Fibroblast of lung (primary cell): Measurements from ENCODE around the gene TMEM270. TPM values are rescaled to one million over a fixed set of nuclear protein-coding genes. Genes with fewer than 3 reads are reported as not detected.
"Not testable (repeated sequence)": the region's sequence is repeated elsewhere in the genome, so short reads cannot be mapped to it uniquely, and the experiment has no call there.

ENCODE experiments used
- DNase-seq, 2 donors: peaks; one replicate each; pipeline versions ENCODE4 v3.0.0 to v3.0.0-alpha.2; 2010; ENCODE audit warnings: low read depth in 2 of 2
- H2AFZ ChIP-seq: 2 replicates; pipeline ENCODE4 v1.5.1; 2012; ENCODE audit warnings: low read length, control low read depth, inconsistent platforms
- H3K27ac ChIP-seq: 2 replicates; pipeline ENCODE4 v1.5.1; 2011; ENCODE audit warnings: low read length, control low read depth; ENCODE audit not compliant: insufficient read depth
- H3K27me3 ChIP-seq: 2 replicates; pipeline ENCODE4 v1.5.1; 2011; ENCODE audit warnings: mild to moderate bottlenecking, low read length; ENCODE audit not compliant: control insufficient read depth, insufficient read depth
- H3K36me3 ChIP-seq: 2 replicates; pipeline ENCODE4 v1.5.1; 2011; ENCODE audit warnings: low read length; ENCODE audit not compliant: control insufficient read depth, insufficient read depth
- H3K4me1 ChIP-seq: 2 replicates; pipeline ENCODE4 v1.5.1; 2011; ENCODE audit warnings: low read length; ENCODE audit not compliant: control insufficient read depth, insufficient read depth; ENCODE audit errors: extremely low read depth
- H3K4me2 ChIP-seq: 2 replicates; pipeline ENCODE4 v1.5.1; 2011; ENCODE audit warnings: low read length, control low read depth; ENCODE audit not compliant: insufficient read depth; ENCODE audit errors: extremely low read depth
- H3K4me3 ChIP-seq, 4 experiments: fragments of 200-600 bp in 1 of 4; sonication (generic) in 1 of 4; replicated peaks in 1 of 4; 2 replicates each; pipeline ENCODE4 v1.5.1; 2011 to 2016; ENCODE audit warnings: low read length in 4 of 4, low read depth in 3 of 4, mild to moderate bottlenecking in 3 of 4, control low read depth in 2 of 4, inconsistent platforms in 1 of 4, mixed read lengths in 1 of 4; ENCODE audit not compliant: insufficient read depth in 1 of 4; ENCODE audit errors: control extremely low read depth in 1 of 4
- H3K79me2 ChIP-seq: 2 replicates; pipeline ENCODE4 v1.5.1; 2012; ENCODE audit warnings: mild to moderate bottlenecking, low read length, inconsistent platforms; ENCODE audit not compliant: control insufficient read depth, insufficient read depth
- H3K9ac ChIP-seq: 2 replicates; pipeline ENCODE4 v1.5.1; 2011; ENCODE audit warnings: mild to moderate bottlenecking, low read length, control low read depth; ENCODE audit not compliant: insufficient read depth
- H3K9me3 ChIP-seq: 2 replicates; pipeline ENCODE4 v1.5.1; 2012; ENCODE audit warnings: low read depth, low read length; ENCODE audit not compliant: control insufficient read depth, insufficient read depth
- H4K20me1 ChIP-seq: 2 replicates; pipeline ENCODE4 v1.5.1; 2011; ENCODE audit warnings: low read length; ENCODE audit not compliant: control insufficient read depth, insufficient read depth; ENCODE audit errors: extremely low read depth
- CTCF ChIP-seq, 2 donors: IDR thresholded peaks in 1 of 2; conservative IDR thresholded peaks in 1 of 2; 1 replicate in 1 of 2; 2 replicates in 1 of 2; pipeline ENCODE4 v1.5.1; 2011 to 2012; ENCODE audit warnings: low read length in 2 of 2, control low read depth in 1 of 2, inconsistent platforms in 1 of 2, low read depth in 1 of 2, mild to moderate bottlenecking in 1 of 2
- EZH2 ChIP-seq: IDR thresholded peaks from 2 replicates; pipeline ENCODE4 v1.5.1; 2012; ENCODE audit warnings: low read length, control low read depth, mild to moderate bottlenecking; ENCODE audit errors: missing control alignments
- polyA plus RNA-seq, 2 donors: library from polyadenylated mRNA; depleted of rRNA in 1 of 2; stranded (reverse) in 1 of 2; unstranded in 1 of 2; fragments of >200 nt; gene quantifications; 2 replicates each; pipeline ENCODE4 v1.2.1, GENCODE V29; 2011 to 2012; ENCODE audit warnings: missing spikeins in 1 of 2
- total RNA-seq: library from RNA; depleted of rRNA; stranded (reverse); fragments of >200 nt; gene quantifications from 2 replicates; pipeline ENCODE4 v1.2.1, GENCODE V29; 2014

Gene TMEM270
- total and polyA plus RNA-seq, 2 donors (not counting 1 experiment from before 2014, with no cell fraction given) = not detected

- H3K79me2 ChIP-seq = no peaks in the 10 kb centered on the region
- no peak overlapping the region for H3K27ac ChIP-seq
- DNase-seq = no peak
- TF ChIP-seq EZH2 = no peak
- no peak for TF ChIP-seq CTCF (conservative IDR thresholded peaks at IDR 0.05 in 1 of 2, IDR thresholded peaks at IDR 0.05 in 1 of 2; ENCODE audit: low read depth in 1 of 2, low read length in 2 of 2)
- H3K4me3 ChIP-seq = no peak overlapping the region
- no peak overlapping the region for H3K4me2 ChIP-seq
- H3K36me3 ChIP-seq = no peaks in the 10 kb centered on the region
- H3K9ac ChIP-seq = no peak overlapping the region
- H3K9me3 ChIP-seq = no peaks in the 10 kb centered on the region
- H2AFZ ChIP-seq = no peak overlapping the region
- no peaks in the 10 kb centered on the region for H3K27me3 ChIP-seq
- H4K20me1 ChIP-seq = no peaks in the 10 kb centered on the region
- peaks cover 20% of the 10 kb centered on the region for H3K4me1 ChIP-seq
Observed at GRCh38 chr7:73881352-73882046, 20.5 kb downstream of the TMEM270 start.

DNA sequence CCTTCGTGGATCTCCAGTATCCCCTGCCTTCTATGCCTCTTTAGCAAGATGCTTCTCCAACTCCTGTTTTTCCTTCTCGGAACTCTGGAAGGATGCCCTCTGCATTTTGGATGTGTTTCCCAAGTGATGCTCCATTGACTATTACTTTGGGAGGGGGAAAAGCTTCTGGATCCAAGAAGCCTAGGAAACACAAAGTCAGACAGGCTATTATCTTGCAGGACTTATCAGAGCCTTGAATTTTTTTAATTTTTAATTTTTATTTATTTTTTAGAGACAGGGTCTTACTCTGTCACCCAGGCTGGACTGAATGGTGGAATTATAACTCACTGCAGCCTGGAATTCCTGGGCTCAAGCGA lies 21.1 kb downstream of the TMEM270 start:
- TF ChIP-seq EZH2 (no peak), CTCF (conservative IDR thresholded peaks at IDR 0.05 in 1 of 2, IDR thresholded peaks at IDR 0.05 in 1 of 2; ENCODE audit: low read depth in 1 of 2, low read length in 2 of 2) (no peak)

DNA sequence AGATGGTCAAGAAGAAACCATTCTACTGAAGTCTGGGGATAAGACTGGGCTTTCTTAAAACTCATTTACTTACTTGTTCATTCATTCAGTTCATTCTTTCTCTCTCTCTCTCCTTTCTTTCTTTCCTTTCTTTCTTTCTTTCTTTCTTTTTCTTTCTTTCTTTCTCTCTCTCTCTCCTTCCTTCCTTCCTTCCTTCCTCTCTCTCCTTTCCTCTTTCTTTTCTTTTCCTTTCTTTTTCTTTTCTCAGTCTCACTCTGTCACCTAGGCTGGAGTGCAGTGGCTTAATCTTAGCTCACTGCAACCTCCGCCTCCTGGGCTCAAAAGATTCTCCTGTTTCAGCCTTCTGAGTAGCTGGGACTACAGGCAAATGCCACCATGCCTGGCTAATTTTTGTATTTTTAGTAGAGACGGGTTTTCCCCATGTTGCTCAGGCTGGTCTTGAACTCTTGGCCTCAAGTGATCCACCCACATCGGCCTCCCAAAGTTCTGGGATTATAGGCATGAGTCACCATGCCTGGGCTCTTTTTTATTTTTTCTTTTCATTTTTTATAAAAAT lies 24.0 kb downstream of the TMEM270 start:
- H3K9me3 ChIP-seq, H3K4me3 ChIP-seq, H3K36me3 ChIP-seq, H4K20me1 ChIP-seq, H3K79me2 ChIP-seq, H3K27ac ChIP-seq, H2AFZ ChIP-seq, H3K4me2 ChIP-seq, H3K9ac ChIP-seq, DNase-seq, H3K27me3 ChIP-seq: not testable (repeated sequence)
- peaks cover 12% of the 10 kb centered on the region for H3K4me1 ChIP-seq

More for the DNA sequence above, 21.1 kb downstream of the TMEM270 start:
- H3K36me3 ChIP-seq = no peaks in the 10 kb centered on the region
- DNase-seq = no peak
- H3K4me3 ChIP-seq = no peak overlapping the region
- H3K27ac ChIP-seq = no peak overlapping the region
- no peak overlapping the region for H3K9ac ChIP-seq
- H3K9me3 ChIP-seq = no peaks in the 10 kb centered on the region
- no peaks in the 10 kb centered on the region for H3K79me2 ChIP-seq
- no peak overlapping the region for H3K4me2 ChIP-seq
- H3K27me3 ChIP-seq = no peaks in the 10 kb centered on the region
- H3K4me1 ChIP-seq = peaks cover 20% of the 10 kb centered on the region
- no peaks in the 10 kb centered on the region for H4K20me1 ChIP-seq
- H2AFZ ChIP-seq = no peak overlapping the region
